IMR-90 (cell line): Measurements from ENCODE around the gene RPEL1. TPM values are rescaled to one million over a fixed set of nuclear protein-coding genes. Genes with fewer than 3 reads are reported as not detected.

ENCODE experiments used
- ATAC-seq: fragments of 200-7000 bp; cut with Tn5 transposase; 2 replicates; pipeline ENCODE4 v1.9.1; 2020; ENCODE audit warnings: low read depth, mild to moderate bottlenecking, moderate library complexity
- BruUV-seq: library from RNA; stranded (reverse); fragments of 400-500 nt; replicated peaks from 2 replicates; lab custom pipeline; 2021; lab: Mats Ljungman, UMichigan
- CTCF ChIA-PET: fragments of 300-600 bp; formaldehyde crosslinking; extraction: SDS; loops from one replicate; lab custom pipeline; 2021; ENCODE audit warnings: antibody characterized with exemption; lab: Yijun Ruan, JAX
- POLR2A ChIA-PET: fragments of 300-600 bp; sonication (Branson Sonifier 250); formaldehyde crosslinking; loops from one replicate; lab custom pipeline; 2022; ENCODE audit warnings: antibody characterized with exemption; ENCODE audit not compliant: unreplicated experiment; lab: Charles Lee
- DNase-seq: peaks from one replicate; pipeline ENCODE4 v3.0.0; 2013
- H2AFZ ChIP-seq: replicated peaks from 2 replicates; pipeline ENCODE3; 2013; ENCODE audit warnings: low read length, mild to moderate bottlenecking; ENCODE audit not compliant: poor library complexity
- H2AK5ac ChIP-seq: 2 replicates; pipeline ENCODE4 v1.6.1; 2013; ENCODE audit warnings: low read depth, low read length, inconsistent platforms
- H2AK9ac ChIP-seq: replicated peaks from 2 replicates; pipeline ENCODE3; 2013; ENCODE audit warnings: mild to moderate bottlenecking, low read depth, low read length, moderate library complexity; ENCODE audit not compliant: poor library complexity
- H2BK120ac ChIP-seq: 2 replicates; pipeline ENCODE4 v1.6.1; 2013; ENCODE audit warnings: low read depth, low read length, inconsistent platforms
- H2BK15ac ChIP-seq: 3 replicates; pipeline ENCODE4 v1.6.1; 2013; ENCODE audit warnings: low read depth, low read length, inconsistent platforms
- H2BK20ac ChIP-seq: 2 replicates; pipeline ENCODE4 v1.6.1; 2013; ENCODE audit warnings: low read depth, mild to moderate bottlenecking, inconsistent platforms, low read length, moderate library complexity
- H2BK5ac ChIP-seq: 2 replicates; pipeline ENCODE4 v1.6.1; 2013; ENCODE audit warnings: mild to moderate bottlenecking, low read depth, low read length, inconsistent platforms; ENCODE audit not compliant: poor library complexity, severe bottlenecking
- H3K14ac ChIP-seq: replicated peaks from 2 replicates; pipeline ENCODE4 v1.6.1; 2013; ENCODE audit warnings: low read depth, low read length, inconsistent platforms
- H3K18ac ChIP-seq: 2 replicates; pipeline ENCODE4 v1.6.1; 2013; ENCODE audit warnings: low read depth, low read length, control low read depth
- H3K23ac ChIP-seq: 2 replicates; pipeline ENCODE4 v1.6.1; 2013; ENCODE audit warnings: low read depth, low read length, inconsistent platforms
- H3K27ac ChIP-seq: 2 replicates; pipeline ENCODE4 v1.5.1; 2013; ENCODE audit warnings: mild to moderate bottlenecking, control low read depth, low read length; ENCODE audit not compliant: insufficient read depth
- H3K27me3 ChIP-seq: 2 replicates; pipeline ENCODE4 v1.6.1; 2013; ENCODE audit warnings: low read length; ENCODE audit not compliant: control insufficient read depth, insufficient read depth
- H3K36me3 ChIP-seq: 2 replicates; pipeline ENCODE4 v1.6.1; 2013; ENCODE audit warnings: low read length, mixed read lengths; ENCODE audit not compliant: control insufficient read depth, insufficient read depth
- H3K4ac ChIP-seq: 2 replicates; pipeline ENCODE4 v1.6.1; 2013; ENCODE audit warnings: low read depth, low read length, inconsistent platforms
- H3K4me1 ChIP-seq: 2 replicates; pipeline ENCODE4 v1.6.1; 2013; ENCODE audit warnings: low read length, mixed read lengths; ENCODE audit not compliant: control insufficient read depth, insufficient read depth
- H3K4me2 ChIP-seq: 2 replicates; pipeline ENCODE4 v1.6.1; 2013; ENCODE audit warnings: low read depth, mild to moderate bottlenecking, control low read depth, low read length, moderate library complexity
- H3K4me3 ChIP-seq: 2 replicates; pipeline ENCODE4 v1.5.1; 2013; ENCODE audit warnings: low read depth, mild to moderate bottlenecking, control low read depth, low read length, moderate library complexity; ENCODE audit not compliant: insufficient read depth
- H3K56ac ChIP-seq: 2 replicates; pipeline ENCODE4 v1.6.1; 2013; ENCODE audit warnings: low read length, inconsistent platforms; ENCODE audit not compliant: insufficient read depth; ENCODE audit errors: extremely low read depth
- H3K79me1 ChIP-seq, 2 experiments: 2 replicates each; pipeline ENCODE4 v1.6.1; 2013; ENCODE audit warnings: low read length in 2 of 2, inconsistent platforms in 1 of 2, low read depth in 1 of 2
- H3K9ac ChIP-seq: 2 replicates; pipeline ENCODE4 v1.6.1; 2013; ENCODE audit warnings: low read depth, low read length, control low read depth
- H3K9me1 ChIP-seq: 2 replicates; pipeline ENCODE4 v1.6.1; 2013; ENCODE audit warnings: low read length, inconsistent platforms; ENCODE audit not compliant: insufficient read depth
- H3K9me3 ChIP-seq: 2 replicates; pipeline ENCODE4 v1.6.1; 2013; ENCODE audit warnings: low read length; ENCODE audit not compliant: control insufficient read depth, insufficient read depth
- H4K20me1 ChIP-seq: 2 replicates; pipeline ENCODE4 v1.6.1; 2013; ENCODE audit warnings: low read length, inconsistent platforms; ENCODE audit not compliant: insufficient read depth
- H4K5ac ChIP-seq: 2 replicates; pipeline ENCODE4 v1.6.1; 2013; ENCODE audit warnings: mild to moderate bottlenecking, low read depth, low read length, control low read depth
- H4K8ac ChIP-seq, 2 experiments: 2 replicates each; pipeline ENCODE4 v1.6.1; 2013; ENCODE audit warnings: low read depth in 2 of 2, low read length in 2 of 2, control low read depth in 1 of 2, inconsistent platforms in 1 of 2
- H4K91ac ChIP-seq: 2 replicates; pipeline ENCODE4 v1.6.1; 2013; ENCODE audit warnings: low read depth, low read length, inconsistent platforms; ENCODE audit not compliant: insufficient read depth
- CEBPB ChIP-seq: IDR thresholded peaks from 2 replicates; pipeline ENCODE4 v1.6.1; 2012; ENCODE audit warnings: low read depth, low read length, improper control_type of control experiment
- CHD1 ChIP-seq: IDR thresholded peaks from 2 replicates; pipeline ENCODE4 v1.6.1; 2012; ENCODE audit warnings: low read depth, low read length, improper control_type of control experiment
- MAZ ChIP-seq: IDR thresholded peaks from 2 replicates; pipeline ENCODE4 v1.6.1; 2012; ENCODE audit warnings: low read depth, mild to moderate bottlenecking, low read length, improper control_type of control experiment, moderate library complexity, borderline replicate concordance
- POLR2A ChIP-seq: IDR thresholded peaks from 2 replicates; pipeline ENCODE4 v1.6.1; 2012; ENCODE audit warnings: mild to moderate bottlenecking, low read depth, low read length
- RFX5 ChIP-seq: IDR thresholded peaks from 2 replicates; pipeline ENCODE4 v1.8.0; 2012; ENCODE audit warnings: low read depth, mild to moderate bottlenecking, low read length, moderate library complexity
- WGBS, 2 experiments: methylation state at CpG; one replicate each; pipeline versions ENCODE4 v1.1.5 to v1.1.7; 2013; ENCODE audit warnings: missing lambda C conversion rate in 2 of 2; ENCODE audit not compliant: insufficient read length in 1 of 2; ENCODE audit errors: extremely low coverage in 2 of 2; 5-methylcytosine and 5-hydroxymethylcytosine counted together
- dilution Hi-C: fragments of 300-500 bp; cut with HindIII; formaldehyde crosslinking; loops from one replicate; pipeline ENCODE4 v1.14.3; 2018; ENCODE audit warnings: low sequenced_read_pairs; ENCODE audit not compliant: unreplicated experiment
- in situ Hi-C: fragments of 300-500 bp; cut with MboI; formaldehyde crosslinking; loops from 3 replicates; pipeline ENCODE4 v1.14.3; 2019; ENCODE audit warnings: low sequenced_read_pairs, inconsistent platforms, mixed read lengths
- intact Hi-C: fragments of 100-400 bp; cut with micrococcal nuclease; formaldehyde crosslinking; loops from 2 replicates; pipeline ENCODE4 v1.10.0; 2022
- polyA plus RNA-seq, 3 experiments: library from polyadenylated mRNA; depleted of rRNA; stranded (reverse); fragments of >200 nt; gene quantifications; 2 replicates each; pipeline ENCODE4 v1.2.3, GENCODE V29; 2012; ENCODE audit warnings: low replicate concordance in 1 of 3
- total RNA-seq: library from RNA; depleted of rRNA; stranded (reverse); fragments of >200 nt; gene quantifications from 2 replicates; pipeline ENCODE4 v1.2.3, GENCODE V29; 2012

The RPEL1 gene
- total and polyA plus RNA-seq, 2 of the 4 experiments (the other 2 are of a cell fraction) = under 0.01 to 0.26 TPM

- Histone ChIP-seq H3K4me3 (no peak overlapping the region), H3K14ac (no peak overlapping the region), H2AFZ (no peak overlapping the region), H4K91ac (0 out of 2 replicates have a peak overlapping the region, but pooled peaks have one; percentile 15), H3K9me3 (no peaks in the 10 kb centered on the region), H3K4ac (no peak overlapping the region), H2BK5ac (no peak overlapping the region), H2BK20ac (peak overlapping the region; percentile 78), H3K36me3 (no peaks in the 10 kb centered on the region), H3K4me1 (peaks cover 17% of the 10 kb centered on the region), H4K5ac (no peak overlapping the region), H2AK9ac (no peak overlapping the region), H3K79me1 (peaks cover 0 to 14% of the 10 kb centered on the region in 2 experiments; a peak in 1 of 4 replicates), H3K18ac (no peak overlapping the region), H3K56ac (no peak overlapping the region), H3K9ac (no peak overlapping the region), H3K4me2 (no peak overlapping the region), H3K23ac (no peak overlapping the region), H4K20me1 (no peaks in the 10 kb centered on the region), H2BK120ac (no peak overlapping the region), H3K9me1 (peaks cover 9% of the 10 kb centered on the region; the same call in 1 of the 2 replicates), H4K8ac (no peak overlapping the region), H2BK15ac (no peak overlapping the region), H2AK5ac (no peak overlapping the region), H3K27me3 (no peaks in the 10 kb centered on the region), H3K27ac (no peak overlapping the region)
- TF ChIP-seq CHD1 (no peak), RFX5 (no peak), POLR2A (no peak), CEBPB (no peak), MAZ (no peak)
- intact Hi-C loops = no loop called here
- dilution Hi-C loops = no loop called here
- POLR2A ChIA-PET = no interaction called here
- DNase-seq (no peak), ATAC-seq (no peak)
- WGBS, 2 experiments = no CpG with 5 or more reads among the region's 2 CpGs
- in situ Hi-C loops = no loop called here
- CTCF ChIA-PET = interaction anchor here (0.6 kb wide), 1 partner anchor 113 kb away, joined by 4 read pairs; no protein-coding TSS in a partner anchor
- BruUV-seq = no TSS peak
Measured at GRCh38 chr10:103235775-103236174, 9.9 kb upstream of the RPEL1 start.
